GM19240 (cell line): Measurements from ENCODE around the gene TWNK.

ENCODE experiments used
- DNase-seq: peaks from one replicate; pipeline ENCODE4 v3.0.0; 2011; ENCODE audit warnings: low spot score; ENCODE audit not compliant: insufficient read length

Gene TWNK

GRCh38 chr10:100986952-100987684 is at the start of gene TWNK, which contains the start of gene MRPL43:
TWNK (plus strand) TSS chr10:100987543; CDS start chr10:100988211, 668 bp downstream.
MRPL43 (minus strand) TSS chr10:100987497; CDS start chr10:100987443, 54 bp downstream.
- peak; percentile 87 for DNase-seq

GRCh38 chr10:100939763-100940344 is 47.5 kb upstream of the TWNK start:
- DNase-seq, result no peak

- no peak for DNase-seq
Observed at GRCh38 chr10:100942229-100942628, 45.1 kb upstream of the TWNK start.

- no peak for DNase-seq
Observed at GRCh38 chr10:100943508-100943907, 43.8 kb upstream of the TWNK start.

- DNase-seq, result no peak
Observed at GRCh38 chr10:100945754-100946153, 41.6 kb upstream of the TWNK start.

GRCh38 chr10:100948916-100949315 is 38.4 kb upstream of the TWNK start:
- no peak for DNase-seq

GRCh38 chr10:100960251-100960650 is 27.1 kb upstream of the TWNK start:
- DNase-seq, result no peak

GRCh38 chr10:100962351-100963080 is 24.8 kb upstream of the TWNK start:
- no peak for DNase-seq

- no peak for DNase-seq
Observed at GRCh38 chr10:100963826-100964225, 23.5 kb upstream of the TWNK start.

- DNase-seq, result no peak
Observed at GRCh38 chr10:100965820-100966219, 21.5 kb upstream of the TWNK start.

GRCh38 chr10:100966887-100967286 is 20.5 kb upstream of the TWNK start:
- DNase-seq, result no peak

GRCh38 chr10:100967332-100967731 is 20.0 kb upstream of the TWNK start:
- DNase-seq, result no peak

- DNase-seq, result no peak
Observed at GRCh38 chr10:100968062-100968736, 19.1 kb upstream of the TWNK start.

- DNase-seq, result no peak
Observed at GRCh38 chr10:100968863-100969186, 18.5 kb upstream of the TWNK start.

GRCh38 chr10:100969187-100970075 is 17.9 kb upstream of the TWNK start, which contains the start of gene SEMA4G:
SEMA4G (plus strand) TSS chr10:100969504; CDS start chr10:100972913, 3,409 bp downstream.
- DNase-seq, result peak; percentile 31

- DNase-seq, result no peak
Observed at GRCh38 chr10:100970076-100970913, 17.0 kb upstream of the TWNK start.

- no peak for DNase-seq
Observed at GRCh38 chr10:100970914-100971811, 16.2 kb upstream of the TWNK start.

- no peak for DNase-seq
Observed at GRCh38 chr10:100972115-100972903, 15.0 kb upstream of the TWNK start.
